HG03108 (cell line): ENCODE results near the gene MCM6.

Source experiments
- ATAC-seq: cut with Tn5 transposase; IDR thresholded peaks from one replicate; pipeline ENCODE4 v1.9.1; 2021; ENCODE audit warnings: moderate library complexity; ENCODE audit not compliant: unreplicated experiment

Gene MCM6

GRCh38 chr2:135791418-135792190, 84.6 kb downstream of the MCM6 start:
- ATAC-seq = no peak

GRCh38 chr2:135790423-135790822, 85.8 kb downstream of the MCM6 start:
- ATAC-seq = no peak
